DOHH2 (cell line): ENCODE measurements around the gene MMADHC.

Experiments
- H3F3A ChIP-seq: fragments of 200-600 bp; sonication (generic), shearing (Covaris generic); 2 replicates; pipeline ENCODE4 v1.6.0; 2016; ENCODE audit warnings: antibody characterized with exemption, mild to moderate bottlenecking; ENCODE audit not compliant: control insufficient read depth, insufficient read depth
- H3K27ac ChIP-seq: fragments of 200-600 bp; sonication (generic); 2 replicates; pipeline ENCODE4 v1.5.1; 2014; ENCODE audit warnings: low read depth, mild to moderate bottlenecking, low read length, moderate library complexity
- H3K27me3 ChIP-seq: fragments of 200-600 bp; sonication (generic); 2 replicates; pipeline ENCODE4 v1.6.1; 2014; ENCODE audit warnings: mild to moderate bottlenecking, low read length, mixed read lengths; ENCODE audit not compliant: control insufficient read depth
- H3K36me3 ChIP-seq: fragments of 200-600 bp; sonication (generic); 2 replicates; pipeline ENCODE4 v1.6.1; 2014; ENCODE audit warnings: mild to moderate bottlenecking, low read length, moderate library complexity, mixed read lengths; ENCODE audit not compliant: control insufficient read depth
- H3K4me1 ChIP-seq: fragments of 200-600 bp; sonication (generic); 2 replicates; pipeline ENCODE4 v1.6.1; 2014; ENCODE audit warnings: mild to moderate bottlenecking, low read length, mixed read lengths; ENCODE audit not compliant: control insufficient read depth
- H3K4me2 ChIP-seq: fragments of 200-600 bp; sonication (generic); 2 replicates; pipeline ENCODE4 v1.6.0; 2014; ENCODE audit warnings: mild to moderate bottlenecking, low read length, moderate library complexity
- H3K4me3 ChIP-seq: fragments of 200-600 bp; sonication (generic); 2 replicates; pipeline ENCODE4 v1.5.1; 2014; ENCODE audit warnings: mild to moderate bottlenecking, low read length, mixed read lengths
- H3K79me2 ChIP-seq: fragments of 200-600 bp; sonication (generic); 2 replicates; pipeline ENCODE4 v1.6.1; 2014; ENCODE audit warnings: mild to moderate bottlenecking, low read length, mixed read lengths; ENCODE audit not compliant: control insufficient read depth
- H3K9me2 ChIP-seq: fragments of 200-600 bp; sonication (generic); replicated peaks from 2 replicates; pipeline ENCODE4 v1.6.1; 2014; ENCODE audit warnings: mild to moderate bottlenecking, low read length, mixed read lengths; ENCODE audit not compliant: control insufficient read depth
- H3K9me3 ChIP-seq: fragments of 200-600 bp; sonication (generic); 2 replicates; pipeline ENCODE4 v1.6.1; 2014; ENCODE audit warnings: antibody characterized with exemption, low read length, mixed read lengths; ENCODE audit not compliant: control insufficient read depth, insufficient read depth
- H4K20me1 ChIP-seq: fragments of 200-600 bp; sonication (generic); 2 replicates; pipeline ENCODE4 v1.6.0; 2014; ENCODE audit warnings: low read depth, mild to moderate bottlenecking, antibody characterized with exemption, low read length, moderate library complexity; ENCODE audit not compliant: control insufficient read depth, insufficient read depth
- EZH2phosphoT487 ChIP-seq: fragments of 200-600 bp; sonication (generic); IDR thresholded peaks from 2 replicates; pipeline ENCODE4 v1.6.1; 2017; ENCODE audit warnings: borderline replicate concordance, mild to moderate bottlenecking, antibody characterized with exemption, low read length, moderate library complexity, mixed read lengths
- TF ChIP-seq, protein P1 (sequence below): fragments of 200-600 bp; sonication (generic); IDR thresholded peaks from one replicate; pipeline ENCODE4 v1.5.1; 2014; ENCODE audit warnings: antibody characterized with exemption, mild to moderate bottlenecking, low read depth, low read length; ENCODE audit not compliant: poor library complexity, severe bottlenecking

The MMADHC gene

DNA sequence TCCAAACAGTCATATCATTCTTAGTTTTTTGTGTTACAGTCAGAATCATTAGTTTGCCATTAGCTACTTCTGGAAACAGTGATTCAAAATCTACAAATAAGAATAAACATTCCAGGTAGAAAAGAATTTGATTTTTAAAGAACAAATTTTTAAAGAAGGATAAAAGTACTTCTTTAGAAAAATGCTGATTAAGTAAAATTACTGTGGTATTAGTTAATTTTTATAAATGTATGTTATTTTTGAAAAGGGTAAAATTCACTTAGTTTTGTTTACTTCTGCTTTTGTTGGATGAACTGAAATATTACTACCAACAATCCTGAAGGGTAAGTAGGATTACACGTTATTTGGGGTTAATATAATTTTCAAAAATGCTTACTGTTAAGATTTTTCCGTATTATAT is 11.8 kb downstream of the MMADHC start:
- no peak overlapping the region for H3K4me2 ChIP-seq
- H3K4me3 ChIP-seq = no peak overlapping the region
- H3K27ac ChIP-seq = no peak overlapping the region
- H3F3A ChIP-seq = peaks cover 10% of the 10 kb centered on the region; the same call in 1 of the 2 replicates
- H3K9me3 ChIP-seq = no peaks in the 10 kb centered on the region
- H3K4me1 ChIP-seq = no peaks in the 10 kb centered on the region
- H4K20me1 ChIP-seq = no peaks in the 10 kb centered on the region
- H3K27me3 ChIP-seq = no peaks in the 10 kb centered on the region
- TF ChIP-seq, protein P1, sequence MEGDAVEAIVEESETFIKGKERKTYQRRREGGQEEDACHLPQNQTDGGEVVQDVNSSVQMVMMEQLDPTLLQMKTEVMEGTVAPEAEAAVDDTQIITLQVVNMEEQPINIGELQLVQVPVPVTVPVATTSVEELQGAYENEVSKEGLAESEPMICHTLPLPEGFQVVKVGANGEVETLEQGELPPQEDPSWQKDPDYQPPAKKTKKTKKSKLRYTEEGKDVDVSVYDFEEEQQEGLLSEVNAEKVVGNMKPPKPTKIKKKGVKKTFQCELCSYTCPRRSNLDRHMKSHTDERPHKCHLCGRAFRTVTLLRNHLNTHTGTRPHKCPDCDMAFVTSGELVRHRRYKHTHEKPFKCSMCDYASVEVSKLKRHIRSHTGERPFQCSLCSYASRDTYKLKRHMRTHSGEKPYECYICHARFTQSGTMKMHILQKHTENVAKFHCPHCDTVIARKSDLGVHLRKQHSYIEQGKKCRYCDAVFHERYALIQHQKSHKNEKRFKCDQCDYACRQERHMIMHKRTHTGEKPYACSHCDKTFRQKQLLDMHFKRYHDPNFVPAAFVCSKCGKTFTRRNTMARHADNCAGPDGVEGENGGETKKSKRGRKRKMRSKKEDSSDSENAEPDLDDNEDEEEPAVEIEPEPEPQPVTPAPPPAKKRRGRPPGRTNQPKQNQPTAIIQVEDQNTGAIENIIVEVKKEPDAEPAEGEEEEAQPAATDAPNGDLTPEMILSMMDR = no peak
- TF ChIP-seq EZH2phosphoT487 = no peak
- H3K9me2 ChIP-seq = no peaks in the 10 kb centered on the region
- peaks cover 93% of the 10 kb centered on the region for H3K36me3 ChIP-seq
- peaks cover 25% of the 10 kb centered on the region for H3K79me2 ChIP-seq

DNA sequence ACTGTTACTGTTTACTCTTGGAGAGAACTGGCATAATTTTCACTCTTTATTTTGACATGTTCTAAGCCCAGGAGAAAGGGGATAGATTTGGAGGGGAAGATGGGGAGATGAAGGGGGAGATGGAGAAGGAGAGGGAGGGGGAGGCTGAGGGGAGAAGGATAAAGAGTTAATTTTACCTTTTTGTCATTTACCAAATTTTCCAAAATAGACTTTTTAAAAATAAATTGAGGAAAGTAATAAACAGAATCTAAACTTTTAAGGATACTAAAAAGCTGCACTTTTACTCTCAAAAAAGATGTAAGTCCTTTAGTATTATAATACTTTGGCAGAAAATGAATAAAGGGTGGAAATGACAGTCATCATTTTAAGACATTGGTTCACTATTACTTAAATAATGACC is 12.3 kb downstream of the MMADHC start:
- H3K36me3 ChIP-seq = peaks cover 93% of the 10 kb centered on the region
- H3F3A ChIP-seq = peaks cover 12% of the 10 kb centered on the region; the same call in 1 of the 2 replicates
- H3K9me3 ChIP-seq = no peaks in the 10 kb centered on the region
- no peak overlapping the region for H3K4me3 ChIP-seq
- TF ChIP-seq, protein P1 = no peak
- no peak for TF ChIP-seq EZH2phosphoT487
- H3K27me3 ChIP-seq = no peaks in the 10 kb centered on the region
- no peak overlapping the region for H3K4me2 ChIP-seq
- H3K9me2 ChIP-seq = no peaks in the 10 kb centered on the region
- no peaks in the 10 kb centered on the region for H3K4me1 ChIP-seq
- H3K27ac ChIP-seq = no peak overlapping the region
- peaks cover 22% of the 10 kb centered on the region for H3K79me2 ChIP-seq
- H4K20me1 ChIP-seq = no peaks in the 10 kb centered on the region

GRCh38 chr2:149573760-149574159 is 13.8 kb downstream of the MMADHC start:
- Histone ChIP-seq H3K79me2 (peaks cover 12% of the 10 kb centered on the region), H3K27ac (no peak overlapping the region), H3K9me2 (no peaks in the 10 kb centered on the region), H3K4me1 (no peaks in the 10 kb centered on the region), H3K9me3 (no peaks in the 10 kb centered on the region), H3K27me3 (no peaks in the 10 kb centered on the region), H3F3A (peaks cover 14% of the 10 kb centered on the region; the same call in 1 of the 2 replicates), H3K36me3 (peaks cover 95% of the 10 kb centered on the region), H3K4me3 (no peak overlapping the region), H3K4me2 (no peak overlapping the region), H4K20me1 (no peaks in the 10 kb centered on the region)
- TF ChIP-seq, protein P1 = no peak
- no peak for TF ChIP-seq EZH2phosphoT487
